H9 (cell line): Measurements from ENCODE around the gene MAP3K19. TPM values are rescaled to one million over a fixed set of nuclear protein-coding genes. Genes with fewer than 3 reads are reported as not detected.

Experiments used
- DNase-seq: peaks from one replicate; pipeline ENCODE4 v3.0.0-alpha.2; 2017
- H2AFZ ChIP-seq: one replicate; pipeline ENCODE4 v1.6.1; 2013; ENCODE audit warnings: mild to moderate bottlenecking, low read length, control low read depth, moderate library complexity
- H2AK5ac ChIP-seq: 2 replicates; pipeline ENCODE4 v1.6.1; 2013; ENCODE audit warnings: low read length, control low read depth, mixed read lengths; ENCODE audit not compliant: insufficient read length
- H2BK120ac ChIP-seq: one replicate; pipeline ENCODE4 v1.6.1; 2013; ENCODE audit warnings: low read depth, mild to moderate bottlenecking, low read length, control low read depth, inconsistent platforms; ENCODE audit not compliant: poor library complexity, severe bottlenecking
- H2BK12ac ChIP-seq: 2 replicates; pipeline ENCODE4 v1.6.1; 2013; ENCODE audit warnings: low read length, control low read depth, mixed read lengths, low read depth; ENCODE audit not compliant: insufficient read length
- H2BK15ac ChIP-seq: 2 replicates; pipeline ENCODE4 v1.6.1; 2013; ENCODE audit warnings: low read depth, low read length, control low read depth
- H2BK20ac ChIP-seq: one replicate; pipeline ENCODE4 v1.6.1; 2013; ENCODE audit warnings: low read depth, mild to moderate bottlenecking, low read length, control low read depth, inconsistent platforms; ENCODE audit not compliant: poor library complexity, severe bottlenecking
- H2BK5ac ChIP-seq: 2 replicates; pipeline ENCODE4 v1.6.1; 2013; ENCODE audit warnings: low read length, control low read depth, mixed read lengths; ENCODE audit not compliant: insufficient read length
- H3K14ac ChIP-seq: 2 replicates; pipeline ENCODE4 v1.6.1; 2013; ENCODE audit warnings: low read length, control low read depth; ENCODE audit not compliant: insufficient read depth
- H3K18ac ChIP-seq: 2 replicates; pipeline ENCODE4 v1.6.1; 2013; ENCODE audit warnings: low read depth, mild to moderate bottlenecking, mixed read lengths, low read length, control low read depth; ENCODE audit not compliant: insufficient read length
- H3K23ac ChIP-seq: 2 replicates; pipeline ENCODE4 v1.6.1; 2013; ENCODE audit warnings: low read length, control low read depth, mixed read lengths, low read depth; ENCODE audit not compliant: insufficient read length
- H3K23me2 ChIP-seq: 2 replicates; pipeline ENCODE4 v1.6.1; 2013; ENCODE audit warnings: low read depth, mild to moderate bottlenecking, mixed read lengths, low read length, control low read depth; ENCODE audit not compliant: insufficient read length, poor library complexity, severe bottlenecking
- H3K27ac ChIP-seq: 2 replicates; pipeline ENCODE4 v1.5.1; 2013; ENCODE audit warnings: low read length, control low read depth, mixed read lengths, low read depth; ENCODE audit not compliant: insufficient read length
- H3K27me3 ChIP-seq: 2 replicates; pipeline ENCODE4 v1.6.1; 2013; ENCODE audit warnings: low read length, control low read depth, inconsistent platforms; ENCODE audit not compliant: insufficient read depth
- H3K4ac ChIP-seq: 2 replicates; pipeline ENCODE4 v1.6.1; 2013; ENCODE audit warnings: low read depth, mild to moderate bottlenecking, control low read depth, inconsistent platforms, low read length, moderate library complexity
- H3K4me1 ChIP-seq: 2 replicates; pipeline ENCODE4 v1.6.1; 2013; ENCODE audit warnings: low read length, control low read depth, inconsistent platforms; ENCODE audit not compliant: insufficient read depth
- H3K4me2 ChIP-seq: 2 replicates; pipeline ENCODE4 v1.6.1; 2013; ENCODE audit warnings: low read length, control low read depth, mixed read lengths; ENCODE audit not compliant: insufficient read length, insufficient read depth
- H3K56ac ChIP-seq: 2 replicates; pipeline ENCODE4 v1.6.1; 2013; ENCODE audit warnings: low read depth, mild to moderate bottlenecking, mixed read lengths, low read length, control low read depth; ENCODE audit not compliant: insufficient read length
- H3K79me1 ChIP-seq: 2 replicates; pipeline ENCODE4 v1.6.1; 2013; ENCODE audit warnings: low read depth, mild to moderate bottlenecking, moderate library complexity, low read length, control low read depth, inconsistent platforms; ENCODE audit not compliant: insufficient read depth, poor library complexity, severe bottlenecking
- H3K79me2 ChIP-seq: 2 replicates; pipeline ENCODE4 v1.6.1; 2013; ENCODE audit warnings: low read length, control low read depth, inconsistent platforms; ENCODE audit not compliant: insufficient read depth
- H3K9ac ChIP-seq: 2 replicates; pipeline ENCODE4 v1.6.1; 2013; ENCODE audit warnings: low read length, control low read depth, mixed read lengths; ENCODE audit not compliant: insufficient read length; ENCODE audit errors: extremely low read depth
- H3K9me3 ChIP-seq: one replicate; pipeline ENCODE4 v1.6.1; 2013; ENCODE audit warnings: low read depth, low read length, inconsistent platforms; ENCODE audit not compliant: control insufficient read depth
- H3T11ph ChIP-seq: one replicate; pipeline ENCODE4 v1.6.1; 2013; ENCODE audit warnings: mild to moderate bottlenecking, low read length, control low read depth, inconsistent platforms
- H4K20me1 ChIP-seq: one replicate; pipeline ENCODE4 v1.6.1; 2013; ENCODE audit not compliant: control insufficient read depth, insufficient read length, insufficient read depth
- H4K5ac ChIP-seq: 2 replicates; pipeline ENCODE4 v1.6.1; 2013; ENCODE audit warnings: low read depth, mild to moderate bottlenecking, mixed read lengths, low read length, control low read depth; ENCODE audit not compliant: insufficient read length
- H4K8ac ChIP-seq: replicated peaks from 2 replicates; pipeline ENCODE4 v1.6.1; 2013; ENCODE audit warnings: low read length, control low read depth, mixed read lengths, low read depth; ENCODE audit not compliant: insufficient read length
- H4K91ac ChIP-seq: 2 replicates; pipeline ENCODE4 v1.6.1; 2013; ENCODE audit warnings: low read depth, mild to moderate bottlenecking, moderate library complexity, mixed read lengths, low read length, control low read depth; ENCODE audit not compliant: insufficient read length
- H3K27ac Mint-ChIP-seq, 3 experiments: 2 replicates in 2 of 3; 3 replicates in 1 of 3; pipeline ENCODE4 v1.8.0; 2020 to 2021; ENCODE audit warnings: mixed read lengths in 3 of 3, mild to moderate bottlenecking in 1 of 3, moderate library complexity in 1 of 3
- H3K27me3 Mint-ChIP-seq: 2 replicates; pipeline ENCODE4 v1.8.0; 2021; ENCODE audit warnings: low read depth, mild to moderate bottlenecking, moderate library complexity, mixed read lengths
- H3K36me3 Mint-ChIP-seq, 3 experiments: 2 replicates in 2 of 3; 3 replicates in 1 of 3; pipeline ENCODE4 v1.8.0; 2020 to 2021; ENCODE audit warnings: low read depth in 3 of 3, mixed read lengths in 3 of 3; ENCODE audit not compliant: insufficient read depth in 1 of 3
- H3K4me1 Mint-ChIP-seq, 2 experiments: 2 replicates each; pipeline ENCODE4 v1.8.0; 2020; ENCODE audit warnings: mixed read lengths in 2 of 2
- H3K4me3 Mint-ChIP-seq, 2 experiments: 2 replicates in 1 of 2; 3 replicates in 1 of 2; pipeline ENCODE4 v1.8.0; 2020 to 2021; ENCODE audit warnings: mild to moderate bottlenecking in 2 of 2, mixed read lengths in 2 of 2, moderate library complexity in 1 of 2
- H3K9me3 Mint-ChIP-seq, 2 experiments: 2 replicates in 1 of 2; 3 replicates in 1 of 2; pipeline ENCODE4 v1.8.0; 2020; ENCODE audit warnings: mild to moderate bottlenecking in 2 of 2, mixed read lengths in 2 of 2, moderate library complexity in 1 of 2
- WGBS: extraction: QIAGEN DNeasy Blood & Tissue Kit; methylation state at CpG from one replicate; pipeline ENCODE4 v1.1.7; 2013; ENCODE audit warnings: missing lambda C conversion rate, low lambda C conversion rate, mixed read lengths; ENCODE audit not compliant: insufficient read length; ENCODE audit errors: extremely low coverage; 5-methylcytosine and 5-hydroxymethylcytosine counted together
- total RNA-seq: library from RNA; stranded (reverse); gene quantifications from 2 replicates; pipeline ENCODE4 v1.2.1, GENCODE V29; 2021
- TF ChIP-seq, protein P1 (sequence below): fragments of 200-600 bp; sonication (generic); conservative IDR thresholded peaks from 3 replicates; pipeline ENCODE4 v1.8.0; 2021; ENCODE audit warnings: antibody characterized with exemption, mild to moderate bottlenecking

Gene MAP3K19
- total RNA-seq, 1 experiment from 2014 or later = not detected

GRCh38 chr2:134949981-134950708, 97.1 kb downstream of the MAP3K19 start:
- H3K4me1 Mint-ChIP-seq = peaks cover under 1 to 11% of the 10 kb centered on the region in 2 experiments
- no peak overlapping the region for H2BK20ac ChIP-seq

More at GRCh38 chr2:134949981-134950708, 97.1 kb downstream of the MAP3K19 start:
- no peaks in the 10 kb centered on the region for H3K9me3 Mint-ChIP-seq
- no CpG with 5 or more reads among the region's 7 CpGs for WGBS
- Histone ChIP-seq H2AK5ac (no peak overlapping the region), H2BK5ac (no peak overlapping the region), H4K20me1 (no peaks in the 10 kb centered on the region), H2BK12ac (no peak overlapping the region), H3K9me3 (no peaks in the 10 kb centered on the region), H3K79me2 (no peaks in the 10 kb centered on the region), H3K14ac (no peak overlapping the region), H3K23ac (no peak overlapping the region), H3K79me1 (peaks cover 3% of the 10 kb centered on the region), H4K91ac (no peak overlapping the region), H4K5ac (no peak overlapping the region), H4K8ac (no peak overlapping the region), H2BK120ac (no peak overlapping the region), H2AFZ (no peak overlapping the region), H3K27ac (no peak overlapping the region), H2BK15ac (no peak overlapping the region), H3K4ac (no peak overlapping the region), H3K56ac (no peak overlapping the region), H3K27me3 (no peaks in the 10 kb centered on the region), H3K23me2 (no peaks in the 10 kb centered on the region), H3K4me2 (no peak overlapping the region), H3K18ac (no peak overlapping the region), H3T11ph (no peak overlapping the region), H3K9ac (no peak overlapping the region), H3K4me1 (no peaks in the 10 kb centered on the region; the same call in 1 of the 2 replicates)
- H3K36me3 Mint-ChIP-seq = peaks cover 38 to 83% (median 79%) of the 10 kb centered on the region in 3 experiments; a peak in 6 of 7 replicates
- no peak overlapping the region for H3K4me3 Mint-ChIP-seq
- no peaks in the 10 kb centered on the region for H3K27me3 Mint-ChIP-seq
- no peak overlapping the region; a peak in 1 of 7 replicates for H3K27ac Mint-ChIP-seq
- DNase-seq = no peak
- TF ChIP-seq, protein P1, sequence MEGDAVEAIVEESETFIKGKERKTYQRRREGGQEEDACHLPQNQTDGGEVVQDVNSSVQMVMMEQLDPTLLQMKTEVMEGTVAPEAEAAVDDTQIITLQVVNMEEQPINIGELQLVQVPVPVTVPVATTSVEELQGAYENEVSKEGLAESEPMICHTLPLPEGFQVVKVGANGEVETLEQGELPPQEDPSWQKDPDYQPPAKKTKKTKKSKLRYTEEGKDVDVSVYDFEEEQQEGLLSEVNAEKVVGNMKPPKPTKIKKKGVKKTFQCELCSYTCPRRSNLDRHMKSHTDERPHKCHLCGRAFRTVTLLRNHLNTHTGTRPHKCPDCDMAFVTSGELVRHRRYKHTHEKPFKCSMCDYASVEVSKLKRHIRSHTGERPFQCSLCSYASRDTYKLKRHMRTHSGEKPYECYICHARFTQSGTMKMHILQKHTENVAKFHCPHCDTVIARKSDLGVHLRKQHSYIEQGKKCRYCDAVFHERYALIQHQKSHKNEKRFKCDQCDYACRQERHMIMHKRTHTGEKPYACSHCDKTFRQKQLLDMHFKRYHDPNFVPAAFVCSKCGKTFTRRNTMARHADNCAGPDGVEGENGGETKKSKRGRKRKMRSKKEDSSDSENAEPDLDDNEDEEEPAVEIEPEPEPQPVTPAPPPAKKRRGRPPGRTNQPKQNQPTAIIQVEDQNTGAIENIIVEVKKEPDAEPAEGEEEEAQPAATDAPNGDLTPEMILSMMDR = no peak
